Suppressor macrophage (primary cell): Measurements from ENCODE around the gene POLR2C.
A peak's percentile ranks its signal among the peaks of the same experiment; 100 is the strongest.
"Not testable (repeated sequence)": the region's sequence is repeated elsewhere in the genome, so short reads cannot be mapped to it uniquely, and the experiment has no call there.

Experiments
- DNase-seq, 4 experiments: peaks; one replicate each; pipeline ENCODE4 v3.0.0-alpha.2; 2020 to 2022
- total RNA-seq, 17 experiments: gene quantifications; one replicate each; lab custom pipeline; 2026; ENCODE audit warnings: mixed read lengths in 6 of 17, inconsistent platforms in 3 of 17; lab: John Stamatoyannopoulos, UW

Gene POLR2C
- 18.0 to 55.4 (median 35.4) reads per million in 17 experiments for total RNA-seq

- DNase-seq = peak; percentile 91 to 96 (median 96)
These were observed at the start of gene POLR2C for GRCh38 chr16:57462209-57462977. TSS of gene POLR2C (plus strand) at chr16:57462679. CDS start at chr16:57462725, 46 bp downstream.

DNA sequence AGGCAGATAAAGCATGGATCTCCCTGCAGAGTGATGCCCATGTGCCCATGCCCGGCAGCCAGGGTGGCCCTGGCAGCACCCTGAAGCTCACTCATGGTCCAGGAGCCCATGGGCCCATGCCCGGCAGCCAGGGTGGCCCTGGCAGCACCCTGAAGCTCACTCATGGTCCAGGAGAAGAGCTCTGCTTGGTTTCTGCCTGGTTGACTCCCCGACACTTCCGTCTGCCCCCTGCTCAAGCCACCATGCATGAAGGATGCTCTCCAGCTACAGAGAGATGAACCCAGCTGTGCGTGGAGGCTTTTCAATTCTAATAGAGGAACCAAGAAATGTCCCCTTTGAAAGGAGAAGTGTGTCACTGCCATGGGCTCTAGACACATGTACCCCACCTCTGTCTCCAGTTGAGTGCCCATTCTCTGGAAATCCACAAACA is 49.2 kb upstream of the POLR2C start:
- DNase-seq = peak in 2 of 4 experiments; percentile 28 to 43

DNA sequence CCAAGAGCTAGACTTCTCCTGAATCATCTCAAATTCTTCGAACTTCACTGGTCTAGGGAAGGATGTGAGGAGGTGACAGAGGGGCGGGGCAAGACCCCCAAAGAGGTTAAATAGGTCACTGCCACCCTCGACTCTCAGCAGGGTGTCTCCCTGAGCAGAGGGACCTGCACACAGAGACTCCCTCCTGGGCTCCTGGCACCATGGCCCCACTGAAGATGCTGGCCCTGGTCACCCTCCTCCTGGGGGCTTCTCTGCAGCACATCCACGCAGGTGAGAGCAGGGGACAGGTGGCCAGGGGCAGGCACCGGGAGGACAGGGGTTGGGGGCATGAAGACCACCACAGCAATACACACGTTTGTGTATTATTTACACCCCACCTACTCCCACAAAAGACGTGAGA is 48.7 kb upstream of the POLR2C start:
- no peak for DNase-seq

- DNase-seq = no peak
These were observed 46.4 kb upstream of the POLR2C start for GRCh38 chr16:57416084-57416483.

GRCh38 chr16:57419506-57419905 is 43.0 kb upstream of the POLR2C start:
- no peak for DNase-seq

DNA sequence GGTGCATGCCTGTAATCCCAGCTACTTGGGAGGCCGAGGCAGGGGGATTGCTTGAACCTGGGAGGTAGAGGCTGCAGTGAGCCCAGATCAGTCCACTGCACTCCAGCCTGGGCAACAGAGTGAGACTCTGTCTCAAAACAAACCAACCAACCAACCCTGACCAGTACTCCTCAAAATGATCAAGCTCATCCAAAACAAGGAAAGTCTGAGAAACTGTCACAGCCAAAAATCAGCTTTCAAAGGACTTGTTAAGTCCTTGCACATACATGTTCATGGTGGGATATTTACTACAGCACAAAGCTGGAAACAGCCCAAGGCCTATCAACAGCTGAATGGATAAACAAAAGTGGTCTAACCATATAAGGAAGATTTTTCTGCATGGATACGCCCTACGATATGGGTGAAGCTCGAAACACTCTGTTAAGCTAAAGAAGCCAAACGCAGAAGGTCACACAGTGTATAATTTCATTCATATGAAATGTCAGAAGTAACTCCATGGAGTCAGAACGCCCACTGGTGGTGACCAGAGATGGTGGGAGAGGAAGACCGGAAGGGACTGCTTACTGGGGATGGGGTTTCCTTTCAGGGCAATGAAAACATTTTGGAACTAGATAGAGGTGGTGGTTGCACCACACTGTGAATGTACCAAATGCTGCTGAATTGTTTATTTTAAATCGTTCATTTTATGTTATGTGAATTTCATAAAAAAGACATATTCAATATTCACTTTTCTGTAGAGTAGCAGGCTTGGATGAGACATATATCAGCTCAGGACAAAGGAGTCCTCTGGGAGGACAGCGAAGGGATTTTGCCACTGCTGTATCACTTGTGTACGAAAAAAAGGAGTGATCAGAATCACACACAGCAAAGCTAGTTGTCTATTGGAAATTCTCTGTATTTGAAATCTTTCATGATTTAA is 40.2 kb upstream of the POLR2C start:
- peak; percentile 52 to 66 (median 58) for DNase-seq

- no peak for DNase-seq
These were observed 39.3 kb upstream of the POLR2C start for GRCh38 chr16:57423152-57423551.

DNA sequence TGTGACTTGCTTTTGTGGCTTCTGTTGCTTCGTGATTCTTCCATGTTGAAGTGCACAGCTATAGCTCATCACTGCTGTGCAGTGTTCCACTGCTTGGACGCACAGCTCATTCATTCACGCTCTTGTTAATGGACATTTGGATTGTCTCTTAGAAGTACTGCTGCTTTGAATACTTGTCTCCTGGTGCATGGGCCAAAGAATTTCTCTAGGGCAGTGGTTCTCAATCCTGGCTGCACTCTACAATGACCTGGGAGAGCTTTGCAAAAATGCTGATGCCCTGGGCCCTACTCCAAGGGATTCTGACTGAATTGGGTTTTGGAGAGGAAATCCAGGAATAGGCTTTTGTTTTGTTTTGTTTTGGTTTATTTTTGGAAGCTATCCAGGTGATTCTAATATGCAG is 37.9 kb upstream of the POLR2C start:
- DNase-seq = no peak

GRCh38 chr16:57426356-57426755 is 36.1 kb upstream of the POLR2C start:
- no peak for DNase-seq

GRCh38 chr16:57427307-57427706 is 35.2 kb upstream of the POLR2C start:
- DNase-seq = no peak

DNA sequence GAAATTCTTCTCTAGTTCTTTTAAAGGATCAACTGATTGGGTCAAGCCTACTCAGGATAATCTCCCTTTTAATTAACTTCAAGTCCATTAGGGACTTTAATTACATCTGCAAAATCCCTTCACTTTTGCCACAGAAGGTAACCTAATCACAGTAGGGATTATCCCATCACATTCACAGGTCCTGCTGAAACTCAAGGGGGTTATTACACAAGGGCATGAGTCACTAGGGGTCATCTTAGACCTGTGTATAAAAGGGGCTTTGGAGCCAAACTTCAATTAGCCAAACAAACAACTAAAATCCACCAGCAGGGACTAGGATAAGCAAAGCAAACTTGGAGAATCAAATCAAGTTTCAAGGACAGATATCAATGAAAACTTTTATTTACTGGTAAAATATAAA is 34.7 kb upstream of the POLR2C start:
- no peak for DNase-seq

DNA sequence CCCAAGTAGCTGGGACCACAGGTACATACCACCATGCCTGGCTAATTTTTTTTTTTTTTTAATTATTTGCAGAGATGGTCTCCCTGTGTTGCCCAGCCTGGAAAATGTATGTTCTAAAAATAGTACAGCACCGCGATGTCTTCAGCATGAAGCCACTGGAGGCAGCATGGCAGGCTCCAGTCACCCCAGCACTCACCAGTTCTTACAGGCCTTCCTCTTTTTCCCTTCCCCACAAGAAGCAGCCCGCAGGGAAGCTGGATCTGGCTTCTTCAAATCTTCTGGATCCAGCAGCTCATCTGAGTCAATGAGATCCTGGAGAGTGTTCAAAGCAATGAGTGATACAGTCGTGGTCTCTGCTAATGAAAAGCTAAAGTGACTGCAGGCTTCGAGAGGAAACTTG is 31.5 kb upstream of the POLR2C start:
- peak; percentile 19 to 60 (median 45) for DNase-seq

DNA sequence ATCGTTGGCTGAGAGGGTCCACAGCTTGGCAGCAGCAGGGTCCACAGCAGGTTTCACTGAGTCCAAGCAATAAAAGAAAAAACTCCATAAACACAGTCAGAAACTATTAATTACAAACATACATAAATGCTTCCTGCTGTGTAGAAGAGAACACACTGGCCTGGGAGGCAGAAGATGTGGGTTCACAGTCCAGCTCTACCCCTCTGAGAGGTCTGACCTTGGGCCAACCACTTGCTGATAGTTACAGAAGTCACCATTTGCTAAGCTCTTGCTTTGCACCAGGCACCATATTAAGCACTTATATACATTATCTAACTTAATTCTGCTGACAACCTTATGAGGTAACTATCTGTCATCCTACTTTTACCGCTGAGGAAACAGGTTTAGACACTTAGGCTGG is 30.0 kb upstream of the POLR2C start:
- DNase-seq = no peak

- DNase-seq = no peak
These were observed 29.5 kb upstream of the POLR2C start for GRCh38 chr16:57432989-57433388.

DNA sequence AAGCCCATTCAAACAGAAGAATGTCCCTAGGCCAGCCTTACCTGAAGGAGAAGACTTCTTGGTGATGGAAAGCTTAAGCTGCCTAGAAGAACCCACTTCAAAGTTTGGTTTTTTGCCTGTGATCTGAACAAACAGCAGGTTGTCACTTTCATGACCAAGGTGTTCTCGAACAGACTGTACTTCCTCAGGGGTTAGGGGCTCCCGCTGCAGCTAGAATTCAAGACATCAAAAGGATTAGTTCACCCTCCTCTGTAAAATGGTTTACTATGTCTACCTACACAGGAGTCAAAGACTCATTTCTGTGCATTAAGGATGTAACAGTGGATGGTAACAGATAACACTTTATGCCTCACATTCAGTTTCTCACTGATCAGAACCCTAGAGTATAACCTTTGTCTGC is 28.5 kb upstream of the POLR2C start:
- no peak for DNase-seq

DNA sequence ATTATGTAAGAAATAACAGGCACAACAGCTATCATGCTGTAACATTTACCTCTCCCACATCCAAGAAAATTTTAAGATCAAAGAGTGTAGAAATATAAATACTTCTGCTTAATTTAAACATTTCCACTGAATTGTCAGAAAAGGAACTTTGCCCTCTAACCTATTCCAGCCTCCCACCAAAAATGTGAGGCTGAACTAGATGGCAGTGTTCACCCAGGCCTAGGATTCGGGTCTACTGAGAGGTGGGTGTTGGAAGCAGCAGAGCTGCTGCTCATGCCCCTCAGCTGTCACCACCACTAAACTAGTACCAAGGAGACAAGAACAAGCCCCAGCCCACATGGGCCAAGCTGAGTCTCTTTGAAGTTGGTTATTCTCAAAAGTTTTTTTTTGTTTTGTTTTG is 26.6 kb upstream of the POLR2C start:
- DNase-seq = no peak

- not testable (repeated sequence) for DNase-seq
These were observed 22.5 kb upstream of the POLR2C start for GRCh38 chr16:57439947-57440346.

GRCh38 chr16:57440551-57440950 is 21.9 kb upstream of the POLR2C start:
- not testable (repeated sequence) for DNase-seq

DNA sequence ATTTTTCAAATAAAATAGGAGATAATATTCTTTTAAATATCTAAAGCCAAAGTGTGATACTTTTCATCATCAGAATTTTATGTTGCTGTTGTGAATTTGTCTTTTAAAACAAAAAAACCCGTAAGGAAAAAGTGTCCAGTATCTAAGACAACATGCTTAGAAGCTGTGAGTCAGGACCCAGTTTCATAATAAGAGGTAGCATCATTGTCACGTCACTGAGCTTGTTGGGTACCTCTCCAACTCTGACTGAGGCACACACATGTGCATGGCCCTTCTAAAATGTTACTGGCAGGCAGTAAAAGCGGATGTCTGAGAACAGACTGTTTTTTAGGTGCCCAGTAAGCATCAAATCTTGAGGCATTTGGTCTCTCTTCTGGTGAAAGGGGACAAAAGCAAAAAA is 17.8 kb upstream of the POLR2C start:
- DNase-seq = no peak

DNA sequence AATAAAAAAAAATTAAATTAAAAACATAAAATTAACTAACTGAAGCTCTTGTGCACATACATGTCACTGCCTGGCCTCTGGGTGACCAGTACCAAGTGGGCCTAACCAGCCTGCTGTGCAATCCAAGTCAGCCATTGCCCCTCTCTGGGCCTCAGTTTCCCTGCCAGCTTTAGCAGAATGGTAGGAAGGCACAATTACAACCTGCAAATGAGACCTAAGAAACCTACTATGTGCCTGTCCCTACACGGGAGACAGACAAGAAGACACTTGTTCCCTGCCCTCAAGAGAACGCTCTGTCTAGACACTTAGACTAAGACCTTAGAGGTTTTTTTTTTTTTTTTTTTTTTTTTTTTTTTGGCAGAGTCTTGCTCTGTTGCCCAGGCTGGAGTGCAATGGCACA is 17.0 kb upstream of the POLR2C start:
- no peak for DNase-seq

DNA sequence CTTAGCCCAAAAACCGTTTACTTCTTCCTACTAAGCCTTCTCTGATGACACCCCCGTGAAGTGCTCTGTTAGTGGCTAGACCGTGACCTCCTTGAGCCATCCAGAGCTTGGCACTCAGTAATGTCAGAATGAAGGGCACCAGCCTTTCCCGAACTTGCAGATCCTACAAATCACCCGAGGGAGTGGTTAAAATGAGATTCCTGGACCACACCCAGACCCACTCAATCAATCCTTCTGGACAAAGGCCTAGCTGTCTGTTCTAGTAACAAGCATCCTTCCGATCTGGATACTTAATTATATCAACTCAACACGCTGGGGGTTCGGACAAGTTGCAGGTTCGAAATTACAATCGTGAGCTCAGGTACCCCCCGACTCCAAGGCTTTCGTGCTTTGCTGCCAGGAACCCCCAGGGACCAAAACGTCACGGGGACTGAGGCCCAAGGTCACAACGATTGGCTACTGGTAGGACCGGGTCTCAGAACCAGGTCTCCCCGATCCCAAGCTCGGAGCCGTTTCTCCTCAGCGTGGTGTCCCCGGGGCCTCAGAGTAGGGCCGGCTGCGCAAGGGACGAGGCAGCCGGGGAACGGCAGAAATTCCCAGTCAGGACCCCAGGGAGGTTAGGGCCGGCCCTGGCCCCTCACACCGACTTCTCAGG is 15.8 kb upstream of the POLR2C start:
- DNase-seq = peak; percentile 10 to 51 (median 32)

GRCh38 chr16:57447186-57447962 is 15.1 kb upstream of the POLR2C start, which contains the start of the genes CIAPIN1 and COQ9:
TSS of gene CIAPIN1 (minus strand) at chr16:57447385. CDS start at chr16:57440928, 6,457 bp downstream.
TSS of gene COQ9 (plus strand) at chr16:57447479. CDS start at chr16:57447506, 27 bp downstream.
- DNase-seq = peak; percentile 94 to 98 (median 97)
